H1 (cell line): Measurements from ENCODE around the gene PTGES2. TPM values are rescaled to one million over a fixed set of nuclear protein-coding genes. Genes with fewer than 3 reads are reported as not detected.
"Not testable (repeated sequence)": the region's sequence is repeated elsewhere in the genome, so short reads cannot be mapped to it uniquely, and the experiment has no call there.

Experiments used
- CTCF ChIA-PET: fragments of 300-600 bp; sonication (Branson Sonifier 250); formaldehyde crosslinking; loops from one replicate; lab custom pipeline; 2021; ENCODE audit not compliant: partially characterized antibody; lab: Charles Lee
- POLR2A ChIA-PET: fragments of 300-600 bp; sonication (Branson Sonifier 250); formaldehyde crosslinking; loops from one replicate; lab custom pipeline; 2021; ENCODE audit warnings: inconsistent platforms; ENCODE audit not compliant: partially characterized antibody; lab: Charles Lee
- DNase-seq, 2 experiments: peaks; one replicate each; pipeline versions ENCODE4 v3.0.0 to v3.0.0-alpha.2; 2010 to 2022; ENCODE audit warnings: low spot score in 2 of 2, low read depth in 1 of 2, mixed read lengths in 1 of 2
- FAIRE-seq: peaks from 2 replicates; lab custom pipeline; 2011; peaks lifted over from hg19 to GRCh38; lab: Jason Lieb, UNC
- H2AFZ ChIP-seq: 2 replicates; pipeline ENCODE4 v1.8.1; 2012; ENCODE audit warnings: low read length, inconsistent platforms
- H2AK5ac ChIP-seq: 2 replicates; pipeline ENCODE4 v1.6.1; 2013; ENCODE audit warnings: low read depth, low read length
- H2BK120ac ChIP-seq: replicated peaks from 2 replicates; pipeline ENCODE3; 2013; ENCODE audit warnings: low read depth, low read length, inconsistent platforms
- H2BK12ac ChIP-seq: 2 replicates; pipeline ENCODE4 v1.6.1; 2013; ENCODE audit warnings: low read depth, low read length
- H2BK15ac ChIP-seq: 2 replicates; pipeline ENCODE4 v1.6.1; 2013; ENCODE audit warnings: low read length
- H2BK20ac ChIP-seq: 2 replicates; pipeline ENCODE4 v1.6.1; 2013; ENCODE audit warnings: low read length
- H2BK5ac ChIP-seq: 2 replicates; pipeline ENCODE4 v1.6.1; 2013; ENCODE audit warnings: low read depth, low read length
- H3K14ac ChIP-seq: 2 replicates; pipeline ENCODE4 v1.6.1; 2013; ENCODE audit warnings: inconsistent platforms; ENCODE audit not compliant: insufficient read length
- H3K18ac ChIP-seq: 2 replicates; pipeline ENCODE4 v1.6.1; 2013; ENCODE audit warnings: low read length; ENCODE audit errors: extremely low read depth
- H3K23ac ChIP-seq: 2 replicates; pipeline ENCODE4 v1.6.1; 2013; ENCODE audit warnings: inconsistent platforms; ENCODE audit not compliant: insufficient read length
- H3K23me2 ChIP-seq: 2 replicates; pipeline ENCODE4 v1.6.1; 2013; ENCODE audit warnings: low read depth, low read length
- H3K27ac ChIP-seq: 2 replicates; pipeline ENCODE4 v1.6.1; 2011; ENCODE audit warnings: low read depth, low read length, inconsistent platforms
- H3K27me3 ChIP-seq, 4 experiments: replicated peaks in 1 of 4; 1 replicate in 1 of 4; 2 replicates in 3 of 4; pipeline versions ENCODE4 v1.6.1 to v1.8.1; 2011 to 2013; ENCODE audit warnings: low read length in 3 of 4, mild to moderate bottlenecking in 3 of 4, inconsistent platforms in 2 of 4, mixed read lengths in 2 of 4, moderate library complexity in 1 of 4; ENCODE audit not compliant: control insufficient read depth in 3 of 4, insufficient read depth in 3 of 4; ENCODE audit errors: extremely low read depth in 1 of 4
- H3K36me3 ChIP-seq, 4 experiments: 2 replicates each; pipeline versions ENCODE4 v1.6.1 to v1.8.1; 2011 to 2013; ENCODE audit warnings: mild to moderate bottlenecking in 4 of 4, low read length in 3 of 4, moderate library complexity in 2 of 4, control low read depth in 1 of 4, inconsistent platforms in 1 of 4; ENCODE audit not compliant: insufficient read depth in 4 of 4, control insufficient read depth in 2 of 4
- H3K4ac ChIP-seq: replicated peaks from 2 replicates; pipeline ENCODE3; 2013; ENCODE audit warnings: low read length, low read depth, mixed read lengths, inconsistent platforms; ENCODE audit not compliant: insufficient read length
- H3K4me1 ChIP-seq, 4 experiments: replicated peaks in 1 of 4; 1 replicate in 1 of 4; 2 replicates in 3 of 4; pipeline versions ENCODE4 v1.6.1 to v1.8.1; 2011 to 2013; ENCODE audit warnings: low read length in 3 of 4, inconsistent platforms in 2 of 4, mixed read lengths in 1 of 4; ENCODE audit not compliant: insufficient read depth in 4 of 4, control insufficient read depth in 3 of 4
- H3K4me2 ChIP-seq, 2 experiments: 2 replicates each; pipeline versions ENCODE4 v1.6.1 to v1.8.1; 2011 to 2013; ENCODE audit warnings: low read depth in 2 of 2, low read length in 2 of 2, control low read depth in 1 of 2, inconsistent platforms in 1 of 2, mild to moderate bottlenecking in 1 of 2; ENCODE audit not compliant: insufficient read depth in 1 of 2
- H3K4me3 ChIP-seq, 4 experiments: fragments of 200-600, 300-600 bp in 1 of 4; sonication (generic), shearing (Covaris generic), sonication (Bioruptor Twin) in 1 of 4; 2 replicates each; pipeline versions ENCODE4 v1.5.1 to v1.8.1; 2011 to 2016; ENCODE audit warnings: low read length in 4 of 4, low read depth in 3 of 4, control low read depth in 2 of 4, inconsistent platforms in 2 of 4, mild to moderate bottlenecking in 2 of 4, mixed read lengths in 1 of 4, moderate library complexity in 1 of 4; ENCODE audit not compliant: insufficient read depth in 2 of 4; ENCODE audit errors: extremely low read depth in 1 of 4
- H3K56ac ChIP-seq: replicated peaks from 2 replicates; pipeline ENCODE3; 2013; ENCODE audit warnings: low read depth, mild to moderate bottlenecking, mixed read lengths, low read length, inconsistent platforms; ENCODE audit not compliant: insufficient read length
- H3K79me1 ChIP-seq: 2 replicates; pipeline ENCODE4 v1.6.1; 2013; ENCODE audit warnings: low read depth, low read length, control low read depth
- H3K79me2 ChIP-seq, 2 experiments: 2 replicates each; pipeline versions ENCODE4 v1.6.1 to v1.8.1; 2012 to 2013; ENCODE audit warnings: low read length in 2 of 2, mild to moderate bottlenecking in 2 of 2, inconsistent platforms in 1 of 2; ENCODE audit not compliant: insufficient read depth in 2 of 2, control insufficient read depth in 1 of 2
- H3K9ac ChIP-seq, 4 experiments: replicated peaks in 1 of 4; 1 replicate in 1 of 4; 2 replicates in 3 of 4; pipeline versions ENCODE4 v1.6.1 to v1.8.1; 2011 to 2013; ENCODE audit warnings: low read depth in 3 of 4, low read length in 3 of 4, control low read depth in 2 of 4, mild to moderate bottlenecking in 2 of 4, moderate library complexity in 2 of 4, inconsistent platforms in 1 of 4; ENCODE audit errors: extremely low read depth in 1 of 4
- H3K9me3 ChIP-seq, 2 experiments: 2 replicates each; pipeline versions ENCODE4 v1.6.1 to v1.8.1; 2012 to 2013; ENCODE audit warnings: mild to moderate bottlenecking in 2 of 2, moderate library complexity in 2 of 2, control low read depth in 1 of 2, inconsistent platforms in 1 of 2, low read depth in 1 of 2, low read length in 1 of 2, mixed read lengths in 1 of 2; ENCODE audit not compliant: insufficient read depth in 2 of 2
- H4K20me1 ChIP-seq, 2 experiments: replicated peaks in 1 of 2; 2 replicates each; pipeline versions ENCODE3 to v1.8.1; 2011 to 2013; ENCODE audit warnings: inconsistent platforms in 2 of 2, low read length in 2 of 2, mild to moderate bottlenecking in 1 of 2; ENCODE audit not compliant: insufficient read depth in 2 of 2, control insufficient read depth in 1 of 2
- H4K5ac ChIP-seq: 2 replicates; pipeline ENCODE4 v1.6.1; 2013; ENCODE audit warnings: low read length, low read depth, mixed read lengths, inconsistent platforms; ENCODE audit not compliant: insufficient read length
- H4K8ac ChIP-seq: 2 replicates; pipeline ENCODE4 v1.8.0; 2013; ENCODE audit warnings: mild to moderate bottlenecking, moderate library complexity, low read length, inconsistent platforms; ENCODE audit not compliant: insufficient read depth; ENCODE audit errors: extremely low read depth
- H4K91ac ChIP-seq: replicated peaks from 2 replicates; pipeline ENCODE3; 2013; ENCODE audit warnings: low read length, mixed read lengths, inconsistent platforms; ENCODE audit not compliant: insufficient read length
- WGBS, 2 experiments: shearing (Covaris generic) in 1 of 2; methylation state at CpG; one replicate each; pipeline versions ENCODE4 v1.1.6 to v1.1.7; 2013 to 2015; ENCODE audit warnings: low lambda C conversion rate in 2 of 2, mixed read lengths in 2 of 2, inconsistent platforms in 1 of 2, low coverage in 1 of 2, missing lambda C conversion rate in 1 of 2; ENCODE audit not compliant: insufficient replicate concordance in 2 of 2, insufficient coverage in 1 of 2, insufficient read length in 1 of 2; ENCODE audit errors: extremely low coverage in 1 of 2, missing lambda C conversion rate in 1 of 2; 5-methylcytosine and 5-hydroxymethylcytosine counted together
- polyA plus RNA-seq, 7 experiments: library from polyadenylated mRNA; depleted of rRNA in 3 of 7; stranded (reverse) in 5 of 7; unstranded in 2 of 7; fragments of >200 nt in 5 of 7; fragments of 200-250 nt in 2 of 7; gene quantifications; 1 replicate in 5 of 7; 2 replicates in 1 of 7; 4 replicates in 1 of 7; pipeline versions ENCODE4 v1.2.1 to v1.2.3, GENCODE V29; 2011 to 2013; ENCODE audit warnings: missing spikeins in 2 of 7, mixed read lengths in 2 of 7
- total RNA-seq: library from RNA; stranded (reverse); fragmentation: NEBNext Ultra II Directional; extraction: Animal tissue kit (Norgen Biotek cat#: 25700); gene quantifications from 2 replicates; pipeline ENCODE4 v1.2.1, GENCODE V29; 2021
- TF ChIP-seq, protein P1 (sequence below), 3 experiments: IDR thresholded peaks; 1 replicate in 2 of 3; 2 replicates in 1 of 3; pipeline versions ENCODE4 v1.5.1 to v1.6.1; 2011; ENCODE audit warnings: low read length in 3 of 3, mild to moderate bottlenecking in 3 of 3, inconsistent platforms in 2 of 3, low read depth in 1 of 3, moderate library complexity in 1 of 3; ENCODE audit not compliant: insufficient read depth in 1 of 3; ENCODE audit errors: control extremely low read depth in 1 of 3

PTGES2 gene
- total and polyA plus RNA-seq, 2 of the 8 experiments (the other 6 are each of a cell fraction or from before 2014, with no cell fraction given), result 80.7 to 81.2 TPM

- H3K4me2 ChIP-seq, H4K5ac ChIP-seq, H3K36me3 ChIP-seq, H2AK5ac ChIP-seq, H3K23me2 ChIP-seq: not testable (repeated sequence)
- peaks cover 0 to 15% of the 10 kb centered on the region in 2 experiments; a peak in 1 of 4 replicates for H3K79me2 ChIP-seq
- WGBS, 2 experiments, result 36% methylated on average over 10 of the region's 12 CpGs; no CpG with 5 or more reads in 1 of the 2 experiments
- TF ChIP-seq, protein P1, sequence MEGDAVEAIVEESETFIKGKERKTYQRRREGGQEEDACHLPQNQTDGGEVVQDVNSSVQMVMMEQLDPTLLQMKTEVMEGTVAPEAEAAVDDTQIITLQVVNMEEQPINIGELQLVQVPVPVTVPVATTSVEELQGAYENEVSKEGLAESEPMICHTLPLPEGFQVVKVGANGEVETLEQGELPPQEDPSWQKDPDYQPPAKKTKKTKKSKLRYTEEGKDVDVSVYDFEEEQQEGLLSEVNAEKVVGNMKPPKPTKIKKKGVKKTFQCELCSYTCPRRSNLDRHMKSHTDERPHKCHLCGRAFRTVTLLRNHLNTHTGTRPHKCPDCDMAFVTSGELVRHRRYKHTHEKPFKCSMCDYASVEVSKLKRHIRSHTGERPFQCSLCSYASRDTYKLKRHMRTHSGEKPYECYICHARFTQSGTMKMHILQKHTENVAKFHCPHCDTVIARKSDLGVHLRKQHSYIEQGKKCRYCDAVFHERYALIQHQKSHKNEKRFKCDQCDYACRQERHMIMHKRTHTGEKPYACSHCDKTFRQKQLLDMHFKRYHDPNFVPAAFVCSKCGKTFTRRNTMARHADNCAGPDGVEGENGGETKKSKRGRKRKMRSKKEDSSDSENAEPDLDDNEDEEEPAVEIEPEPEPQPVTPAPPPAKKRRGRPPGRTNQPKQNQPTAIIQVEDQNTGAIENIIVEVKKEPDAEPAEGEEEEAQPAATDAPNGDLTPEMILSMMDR (IDR thresholded peaks at IDR 0.05; ENCODE audit: control extremely low read depth in 1 of 3, insufficient read depth in 1 of 3, low read depth in 1 of 3, low read length in 3 of 3), result peak in 1 of 3 experiments; percentile 4; a peak in 1 of 4 replicates
- TF ChIP-seq, all 59 proteins: peak for 1; not testable (repeated sequence) for 58
- H3K4me3 ChIP-seq, H3K18ac ChIP-seq, H3K9me3 ChIP-seq, H3K79me1 ChIP-seq, H3K27me3 ChIP-seq, H3K4ac ChIP-seq, H2AFZ ChIP-seq, H2BK12ac ChIP-seq, H2BK120ac ChIP-seq, H3K14ac ChIP-seq, H3K23ac ChIP-seq, FAIRE-seq, H3K27ac ChIP-seq, H2BK20ac ChIP-seq, H3K4me1 ChIP-seq, H3K9ac ChIP-seq, H2BK15ac ChIP-seq, H4K20me1 ChIP-seq, H4K8ac ChIP-seq, H4K91ac ChIP-seq, H3K56ac ChIP-seq, H2BK5ac ChIP-seq: not testable (repeated sequence)
- ChIA-PET CTCF (interaction anchor here (0.8 to 9.9 kb wide), 6 partner anchors 10 to 187 kb away, joined by 3 to 74 read pairs (median 11); partner anchors contain the start of gene LCN2), POLR2A (interaction anchor here (3.2 to 4.2 kb wide), 2 partner anchors 12 to 31 kb away, joined by 13 to 21 read pairs; partner anchors contain the start of gene BBLN)
- peak in 1 of 2 experiments; percentile 82 for DNase-seq
These were observed 2.6 kb upstream of the PTGES2 start for GRCh38 chr9:128129976-128130590.
